IMR-90 (cell line): Measurements from ENCODE around the gene SMC4. TPM values are rescaled to one million over a fixed set of nuclear protein-coding genes. Genes with fewer than 3 reads are reported as not detected.

Source experiments
- ATAC-seq: fragments of 200-7000 bp; cut with Tn5 transposase; 2 replicates; pipeline ENCODE4 v1.9.1; 2020; ENCODE audit warnings: low read depth, mild to moderate bottlenecking, moderate library complexity
- BruUV-seq: library from RNA; stranded (reverse); fragments of 400-500 nt; replicated peaks from 2 replicates; lab custom pipeline; 2021; lab: Mats Ljungman, UMichigan
- CTCF ChIA-PET: fragments of 300-600 bp; formaldehyde crosslinking; extraction: SDS; loops from one replicate; lab custom pipeline; 2021; ENCODE audit warnings: antibody characterized with exemption; lab: Yijun Ruan, JAX
- POLR2A ChIA-PET: fragments of 300-600 bp; sonication (Branson Sonifier 250); formaldehyde crosslinking; loops from one replicate; lab custom pipeline; 2022; ENCODE audit warnings: antibody characterized with exemption; ENCODE audit not compliant: unreplicated experiment; lab: Charles Lee
- DNase-seq: peaks from one replicate; pipeline ENCODE4 v3.0.0; 2013
- H2AFZ ChIP-seq: replicated peaks from 2 replicates; pipeline ENCODE3; 2013; ENCODE audit warnings: low read length, mild to moderate bottlenecking; ENCODE audit not compliant: poor library complexity
- H2AK5ac ChIP-seq: 2 replicates; pipeline ENCODE4 v1.6.1; 2013; ENCODE audit warnings: low read depth, low read length, inconsistent platforms
- H2AK9ac ChIP-seq: replicated peaks from 2 replicates; pipeline ENCODE3; 2013; ENCODE audit warnings: mild to moderate bottlenecking, low read depth, low read length, moderate library complexity; ENCODE audit not compliant: poor library complexity
- H2BK120ac ChIP-seq: 2 replicates; pipeline ENCODE4 v1.6.1; 2013; ENCODE audit warnings: low read depth, low read length, inconsistent platforms
- H2BK15ac ChIP-seq: 3 replicates; pipeline ENCODE4 v1.6.1; 2013; ENCODE audit warnings: low read depth, low read length, inconsistent platforms
- H2BK20ac ChIP-seq: 2 replicates; pipeline ENCODE4 v1.6.1; 2013; ENCODE audit warnings: low read depth, mild to moderate bottlenecking, inconsistent platforms, low read length, moderate library complexity
- H2BK5ac ChIP-seq: 2 replicates; pipeline ENCODE4 v1.6.1; 2013; ENCODE audit warnings: mild to moderate bottlenecking, low read depth, low read length, inconsistent platforms; ENCODE audit not compliant: poor library complexity, severe bottlenecking
- H3K14ac ChIP-seq: replicated peaks from 2 replicates; pipeline ENCODE4 v1.6.1; 2013; ENCODE audit warnings: low read depth, low read length, inconsistent platforms
- H3K18ac ChIP-seq: 2 replicates; pipeline ENCODE4 v1.6.1; 2013; ENCODE audit warnings: low read depth, low read length, control low read depth
- H3K23ac ChIP-seq: 2 replicates; pipeline ENCODE4 v1.6.1; 2013; ENCODE audit warnings: low read depth, low read length, inconsistent platforms
- H3K27ac ChIP-seq: 2 replicates; pipeline ENCODE4 v1.5.1; 2013; ENCODE audit warnings: mild to moderate bottlenecking, control low read depth, low read length; ENCODE audit not compliant: insufficient read depth
- H3K27me3 ChIP-seq: 2 replicates; pipeline ENCODE4 v1.6.1; 2013; ENCODE audit warnings: low read length; ENCODE audit not compliant: control insufficient read depth, insufficient read depth
- H3K36me3 ChIP-seq: 2 replicates; pipeline ENCODE4 v1.6.1; 2013; ENCODE audit warnings: low read length, mixed read lengths; ENCODE audit not compliant: control insufficient read depth, insufficient read depth
- H3K4ac ChIP-seq: 2 replicates; pipeline ENCODE4 v1.6.1; 2013; ENCODE audit warnings: low read depth, low read length, inconsistent platforms
- H3K4me1 ChIP-seq: 2 replicates; pipeline ENCODE4 v1.6.1; 2013; ENCODE audit warnings: low read length, mixed read lengths; ENCODE audit not compliant: control insufficient read depth, insufficient read depth
- H3K4me2 ChIP-seq: 2 replicates; pipeline ENCODE4 v1.6.1; 2013; ENCODE audit warnings: low read depth, mild to moderate bottlenecking, control low read depth, low read length, moderate library complexity
- H3K4me3 ChIP-seq: 2 replicates; pipeline ENCODE4 v1.5.1; 2013; ENCODE audit warnings: low read depth, mild to moderate bottlenecking, control low read depth, low read length, moderate library complexity; ENCODE audit not compliant: insufficient read depth
- H3K56ac ChIP-seq: 2 replicates; pipeline ENCODE4 v1.6.1; 2013; ENCODE audit warnings: low read length, inconsistent platforms; ENCODE audit not compliant: insufficient read depth; ENCODE audit errors: extremely low read depth
- H3K79me1 ChIP-seq, 2 experiments: 2 replicates each; pipeline ENCODE4 v1.6.1; 2013; ENCODE audit warnings: low read length in 2 of 2, inconsistent platforms in 1 of 2, low read depth in 1 of 2
- H3K9ac ChIP-seq: 2 replicates; pipeline ENCODE4 v1.6.1; 2013; ENCODE audit warnings: low read depth, low read length, control low read depth
- H3K9me1 ChIP-seq: 2 replicates; pipeline ENCODE4 v1.6.1; 2013; ENCODE audit warnings: low read length, inconsistent platforms; ENCODE audit not compliant: insufficient read depth
- H3K9me3 ChIP-seq: 2 replicates; pipeline ENCODE4 v1.6.1; 2013; ENCODE audit warnings: low read length; ENCODE audit not compliant: control insufficient read depth, insufficient read depth
- H4K20me1 ChIP-seq: 2 replicates; pipeline ENCODE4 v1.6.1; 2013; ENCODE audit warnings: low read length, inconsistent platforms; ENCODE audit not compliant: insufficient read depth
- H4K5ac ChIP-seq: 2 replicates; pipeline ENCODE4 v1.6.1; 2013; ENCODE audit warnings: mild to moderate bottlenecking, low read depth, low read length, control low read depth
- H4K8ac ChIP-seq, 2 experiments: 2 replicates each; pipeline ENCODE4 v1.6.1; 2013; ENCODE audit warnings: low read depth in 2 of 2, low read length in 2 of 2, control low read depth in 1 of 2, inconsistent platforms in 1 of 2
- H4K91ac ChIP-seq: 2 replicates; pipeline ENCODE4 v1.6.1; 2013; ENCODE audit warnings: low read depth, low read length, inconsistent platforms; ENCODE audit not compliant: insufficient read depth
- CEBPB ChIP-seq: IDR thresholded peaks from 2 replicates; pipeline ENCODE4 v1.6.1; 2012; ENCODE audit warnings: low read depth, low read length, improper control_type of control experiment
- WGBS, 2 experiments: methylation state at CpG; one replicate each; pipeline versions ENCODE4 v1.1.5 to v1.1.7; 2013; ENCODE audit warnings: missing lambda C conversion rate in 2 of 2; ENCODE audit not compliant: insufficient read length in 1 of 2; ENCODE audit errors: extremely low coverage in 2 of 2; 5-methylcytosine and 5-hydroxymethylcytosine counted together
- dilution Hi-C: fragments of 300-500 bp; cut with HindIII; formaldehyde crosslinking; loops from one replicate; pipeline ENCODE4 v1.14.3; 2018; ENCODE audit warnings: low sequenced_read_pairs; ENCODE audit not compliant: unreplicated experiment
- in situ Hi-C: fragments of 300-500 bp; cut with MboI; formaldehyde crosslinking; loops from 3 replicates; pipeline ENCODE4 v1.14.3; 2019; ENCODE audit warnings: low sequenced_read_pairs, inconsistent platforms, mixed read lengths
- intact Hi-C: fragments of 100-400 bp; cut with micrococcal nuclease; formaldehyde crosslinking; loops from 2 replicates; pipeline ENCODE4 v1.10.0; 2022
- polyA plus RNA-seq, 3 experiments: library from polyadenylated mRNA; depleted of rRNA; stranded (reverse); fragments of >200 nt; gene quantifications; 2 replicates each; pipeline ENCODE4 v1.2.3, GENCODE V29; 2012; ENCODE audit warnings: low replicate concordance in 1 of 3
- total RNA-seq: library from RNA; depleted of rRNA; stranded (reverse); fragments of >200 nt; gene quantifications from 2 replicates; pipeline ENCODE4 v1.2.3, GENCODE V29; 2012

SMC4 gene
- total and polyA plus RNA-seq, 2 of the 4 experiments (the other 2 are of a cell fraction) = 48.8 to 50.1 TPM

- POLR2A ChIA-PET = no interaction called here
- no peak overlapping the region for H4K8ac ChIP-seq
- peaks cover 9% of the 10 kb centered on the region for H3K36me3 ChIP-seq
- no peak overlapping the region for H3K18ac ChIP-seq
- H3K14ac ChIP-seq = no peak overlapping the region
- no peak overlapping the region for H3K56ac ChIP-seq
- H3K9me3 ChIP-seq = no peaks in the 10 kb centered on the region
- in situ Hi-C loops (no loop called here), dilution Hi-C loops (no loop called here), intact Hi-C loops (no loop called here)
- no TSS peak for BruUV-seq
- no peak overlapping the region for H2BK5ac ChIP-seq
- no CpG with 5 or more reads among the region's 5 CpGs for WGBS, 2 experiments
- H3K4ac ChIP-seq = no peak overlapping the region
- H3K9me1 ChIP-seq = no peaks in the 10 kb centered on the region
- no peak for TF ChIP-seq CEBPB
- no peaks in the 10 kb centered on the region for H3K27me3 ChIP-seq
- no peak overlapping the region for H2BK20ac ChIP-seq
- peaks cover 7 to 33% of the 10 kb centered on the region in 2 experiments for H3K79me1 ChIP-seq
- no peak overlapping the region for H4K91ac ChIP-seq
- H3K27ac ChIP-seq = no peak overlapping the region
- H2BK120ac ChIP-seq = no peak overlapping the region
- H2AK9ac ChIP-seq = no peak overlapping the region
- no peak overlapping the region for H2AFZ ChIP-seq
- H3K4me2 ChIP-seq = no peak overlapping the region
- DNase-seq = no peak
- H3K9ac ChIP-seq = no peak overlapping the region
- H2AK5ac ChIP-seq = no peak overlapping the region
- CTCF ChIA-PET = interaction anchor here (0.9 kb wide), 1 partner anchor 11 kb away, joined by 3 read pairs; no protein-coding TSS in a partner anchor
- H3K23ac ChIP-seq = no peak overlapping the region
- peaks cover 4% of the 10 kb centered on the region; the same call in 1 of the 2 replicates for H3K4me1 ChIP-seq
- ATAC-seq = no peak
- no peak overlapping the region for H3K4me3 ChIP-seq
- H4K20me1 ChIP-seq = peaks cover 6% of the 10 kb centered on the region; the same call in 1 of the 2 replicates
- H4K5ac ChIP-seq = no peak overlapping the region
- no peak overlapping the region for H2BK15ac ChIP-seq
Measured at GRCh38 chr3:160437083-160437455, 37.6 kb downstream of the SMC4 start.
